IPS DF 4.7 (cell line): ENCODE data around the gene CIBAR2.
A peak's percentile ranks its signal among the peaks of the same experiment; 100 is the strongest.

Source experiments
- DNase-seq: peaks from one replicate; pipeline ENCODE4 v3.0.0-alpha.2; 2013; ENCODE audit warnings: low spot score; ENCODE audit errors: extremely low read depth

Gene CIBAR2

DNA sequence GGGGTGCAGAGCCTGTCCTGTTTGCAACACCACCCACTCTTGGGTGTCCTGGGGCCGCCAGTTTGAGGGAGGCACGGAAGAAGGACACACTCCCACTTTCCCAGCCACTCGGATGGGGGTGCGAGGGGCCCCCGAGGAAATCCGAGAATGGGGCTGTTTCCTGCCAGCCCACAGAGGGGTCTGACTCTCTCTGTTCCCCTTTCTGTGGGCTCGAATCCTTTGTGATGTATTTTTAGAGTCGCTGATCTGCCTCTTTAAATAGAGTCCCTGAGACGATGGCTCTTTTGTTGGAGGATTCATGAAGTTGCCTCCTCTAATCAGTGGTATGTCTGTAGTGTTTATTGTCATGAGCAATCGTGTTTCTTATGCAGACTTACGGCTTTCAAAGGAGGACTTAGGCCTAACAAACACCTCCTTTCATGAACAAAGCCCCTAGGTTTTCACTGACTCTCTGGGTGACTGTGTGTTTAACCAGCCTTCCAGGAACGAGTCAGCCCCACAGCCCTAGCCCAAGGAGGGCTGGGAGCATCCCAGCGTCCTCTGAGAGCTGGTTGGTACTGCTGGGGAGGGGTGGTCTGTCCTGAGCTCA, 29.1 kb downstream of the CIBAR2 start:
- peak; percentile 74 for DNase-seq

DNA sequence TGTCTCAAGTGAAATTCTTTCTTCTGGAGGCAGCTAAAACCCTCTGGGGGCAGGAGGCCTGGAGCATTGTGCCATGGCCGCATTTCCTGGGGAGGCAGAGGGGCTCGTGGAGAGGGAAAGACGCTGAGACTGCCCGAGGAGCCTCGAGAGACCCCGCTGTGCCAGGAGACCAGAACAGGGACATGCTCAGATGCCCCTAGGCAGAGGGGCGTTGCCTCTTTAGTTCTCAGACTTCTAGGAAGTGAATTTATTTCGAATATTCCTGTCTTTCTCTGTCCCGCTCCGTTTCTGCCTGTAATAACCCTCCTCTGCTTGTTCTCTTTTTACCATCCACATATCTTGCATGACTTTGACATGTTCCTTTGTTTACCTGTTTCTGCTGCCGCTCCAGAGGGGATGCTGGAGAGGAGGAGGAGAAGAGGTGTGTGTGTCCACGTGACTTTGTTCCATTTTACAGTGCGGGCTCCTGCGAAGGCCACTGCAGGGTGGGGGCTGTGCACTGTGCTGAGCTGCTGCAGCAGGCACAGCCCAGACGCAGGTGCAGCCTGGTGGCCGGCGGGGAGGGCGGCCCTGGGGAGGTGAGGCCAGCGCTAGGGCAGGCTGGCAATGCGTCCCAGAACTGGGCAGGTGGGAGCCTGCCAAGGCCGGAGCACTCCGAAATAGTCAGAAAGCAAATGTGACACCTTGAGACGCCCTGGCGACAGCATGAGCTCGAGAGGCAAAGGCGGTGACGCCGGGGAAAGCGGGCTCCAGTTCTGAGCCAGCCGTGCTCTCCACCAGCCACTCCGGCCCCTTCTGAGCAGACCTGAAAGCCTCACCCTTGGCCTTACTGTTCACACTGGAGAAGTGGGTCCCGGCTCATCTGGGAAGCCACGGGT, 29.9 kb downstream of the CIBAR2 start:
- DNase-seq = no peak

DNA sequence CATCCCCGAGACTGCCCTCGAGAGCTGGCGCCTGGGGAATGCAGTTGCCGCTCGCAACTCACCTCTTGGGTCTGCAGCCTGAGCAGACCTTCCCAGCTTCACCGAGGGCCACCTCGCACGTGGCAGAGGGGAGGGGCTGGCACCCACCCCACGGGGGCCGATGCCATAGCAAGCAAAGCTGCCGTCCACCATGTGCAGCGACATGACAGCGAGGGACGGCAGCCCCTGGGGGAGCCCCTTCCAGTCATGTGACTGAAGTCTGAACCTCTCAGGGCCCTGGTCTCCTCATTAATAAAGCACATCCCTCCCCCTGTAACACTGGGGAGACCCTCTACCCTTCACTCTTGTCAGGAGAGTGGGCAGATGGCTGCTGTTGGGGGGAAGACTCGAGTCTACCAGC, 30.5 kb downstream of the CIBAR2 start:
- no peak for DNase-seq

DNA sequence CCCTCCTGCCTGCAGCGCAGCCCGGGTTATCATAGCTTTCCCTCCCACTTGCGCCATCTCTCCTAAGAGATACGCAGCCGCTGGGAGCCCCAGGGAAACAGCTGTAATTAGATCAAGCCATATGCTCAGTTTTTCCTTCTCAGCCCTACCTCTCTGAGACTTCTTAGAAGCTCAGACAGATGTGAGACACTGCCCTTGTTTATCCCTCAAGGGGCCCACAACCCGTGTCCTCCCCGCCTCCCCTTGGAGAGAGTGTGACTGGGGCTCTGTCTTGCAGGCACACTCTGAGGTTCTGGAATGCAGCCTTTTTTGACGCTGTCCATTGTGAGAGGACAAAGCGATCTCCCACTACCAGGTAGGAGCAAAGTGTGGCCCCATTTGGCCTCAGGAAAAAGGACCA, 31.2 kb downstream of the CIBAR2 start:
- DNase-seq = no peak

DNA sequence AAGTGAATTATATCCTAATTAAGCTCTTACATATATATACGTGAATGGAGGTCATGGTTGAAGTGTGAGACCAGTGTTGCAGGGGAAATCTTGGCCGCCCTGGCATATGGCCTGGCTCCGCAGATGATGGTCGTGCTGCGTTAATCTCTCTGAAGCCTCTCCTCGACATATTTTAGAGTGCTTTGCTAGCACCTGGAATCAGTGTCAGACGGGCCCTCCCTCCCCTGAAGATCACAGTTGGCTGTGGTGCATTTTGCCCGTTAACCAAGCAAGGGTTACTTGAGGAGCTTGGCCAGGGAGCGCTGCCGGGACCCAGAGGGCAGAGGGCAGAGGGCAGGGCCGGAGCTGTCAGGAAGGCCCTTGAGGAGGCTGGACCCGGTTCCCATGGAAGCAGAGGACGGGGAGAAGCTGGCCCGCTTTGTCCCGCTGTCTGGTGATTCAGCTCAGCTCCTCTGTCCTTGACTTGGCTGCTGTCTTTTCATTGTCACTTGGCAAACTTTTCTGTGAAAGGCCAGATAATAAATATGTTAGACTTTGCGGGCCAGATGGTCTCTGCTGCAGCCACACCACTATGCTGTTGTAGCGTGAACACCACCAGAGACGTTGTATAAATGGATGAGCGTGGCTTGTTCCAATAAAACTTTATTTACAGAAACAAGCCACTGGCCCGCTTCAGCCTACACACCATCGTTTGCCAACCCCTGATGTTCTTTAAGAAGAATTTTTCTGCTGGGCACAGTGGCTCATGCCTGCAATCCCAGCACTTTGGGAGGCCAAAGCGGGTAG, 32.3 kb downstream of the CIBAR2 start:
- no peak for DNase-seq

DNA sequence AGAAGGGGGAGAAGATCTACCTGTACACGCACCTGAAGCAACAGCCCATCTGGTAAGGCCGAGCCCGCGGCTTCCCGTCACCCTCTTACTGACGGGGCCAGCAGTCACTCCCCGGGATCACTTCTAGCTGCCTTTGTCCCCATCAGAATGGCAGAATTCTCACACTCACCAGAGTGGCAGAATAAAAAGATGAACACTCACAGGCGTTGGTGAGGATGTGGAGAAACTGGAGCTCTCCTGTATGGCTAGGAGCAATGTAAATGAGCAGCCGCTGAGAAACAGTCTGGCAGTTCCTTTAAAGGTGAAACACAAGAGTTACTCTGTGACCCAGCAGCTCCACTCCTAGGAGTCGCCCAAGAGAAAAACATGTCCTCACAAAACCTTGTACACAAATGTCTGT, 33.3 kb downstream of the CIBAR2 start:
- no peak for DNase-seq

DNA sequence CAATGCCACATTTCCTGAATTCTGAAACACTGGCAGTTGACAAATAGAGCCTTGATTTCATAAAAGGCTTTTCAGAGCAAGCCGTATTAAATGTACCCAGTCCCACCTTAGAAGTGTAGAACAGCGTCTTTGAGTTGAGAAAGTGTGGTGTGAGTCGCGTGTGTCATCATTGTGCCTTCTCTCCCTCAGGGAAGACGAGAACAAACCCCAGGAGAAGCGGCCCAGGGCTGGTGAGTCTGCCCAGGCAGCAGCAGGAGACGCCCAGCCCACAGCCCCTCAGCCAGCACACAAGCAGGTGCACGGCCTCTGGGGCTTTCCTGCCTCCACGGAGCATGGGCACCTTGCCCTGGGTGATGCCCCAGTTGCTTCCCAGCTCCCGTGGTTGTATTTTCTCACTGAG, 34.0 kb downstream of the CIBAR2 start:
- DNase-seq = no peak

DNA sequence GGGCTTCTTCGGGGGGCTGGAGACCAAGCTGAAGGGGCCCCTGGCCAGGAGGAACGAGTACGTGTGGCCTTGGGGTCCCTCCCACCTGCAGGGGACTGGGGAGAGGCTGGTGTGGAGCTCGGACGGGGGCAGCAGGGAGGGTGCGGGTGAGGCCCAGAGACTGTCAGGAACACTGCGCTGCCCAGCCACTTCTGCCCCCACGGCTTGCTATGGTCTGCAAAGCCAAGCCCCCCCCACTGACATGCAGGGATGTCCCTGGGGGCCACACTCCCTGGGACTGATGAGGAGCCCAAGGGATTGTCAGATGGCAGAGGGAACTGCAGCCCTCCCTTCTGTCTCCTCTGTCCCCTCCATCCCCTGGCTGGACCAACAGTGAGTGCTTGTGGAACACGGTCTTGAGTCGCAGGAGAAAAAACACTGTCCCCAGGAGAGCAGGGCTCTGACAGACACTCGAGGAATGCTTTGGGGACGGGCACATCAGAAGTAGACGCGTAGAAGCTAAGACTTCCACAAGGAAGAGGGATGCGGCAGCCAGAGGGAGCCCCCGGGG, 34.6 kb downstream of the CIBAR2 start:
- DNase-seq = no peak

DNA sequence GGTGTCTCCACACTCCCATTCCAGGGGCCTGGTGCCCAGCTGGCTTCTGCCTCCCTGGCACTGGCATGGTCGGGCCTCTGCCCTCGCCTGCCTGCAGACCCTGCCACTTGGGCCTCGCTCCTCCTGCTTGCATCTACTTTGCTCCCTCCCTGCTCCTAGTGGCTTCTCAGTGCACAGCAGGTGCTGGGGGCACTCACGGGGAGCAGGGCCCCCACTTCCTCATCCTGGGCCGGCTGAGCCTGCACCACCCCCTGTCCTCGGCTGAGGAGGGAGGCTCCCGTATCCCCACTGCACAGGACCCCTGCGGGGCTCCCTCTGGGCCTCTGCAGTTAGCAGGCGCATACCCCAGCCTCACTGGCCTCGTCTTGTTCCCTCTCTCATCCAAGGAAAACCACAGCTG, 35.2 kb downstream of the CIBAR2 start:
- no peak for DNase-seq

DNA sequence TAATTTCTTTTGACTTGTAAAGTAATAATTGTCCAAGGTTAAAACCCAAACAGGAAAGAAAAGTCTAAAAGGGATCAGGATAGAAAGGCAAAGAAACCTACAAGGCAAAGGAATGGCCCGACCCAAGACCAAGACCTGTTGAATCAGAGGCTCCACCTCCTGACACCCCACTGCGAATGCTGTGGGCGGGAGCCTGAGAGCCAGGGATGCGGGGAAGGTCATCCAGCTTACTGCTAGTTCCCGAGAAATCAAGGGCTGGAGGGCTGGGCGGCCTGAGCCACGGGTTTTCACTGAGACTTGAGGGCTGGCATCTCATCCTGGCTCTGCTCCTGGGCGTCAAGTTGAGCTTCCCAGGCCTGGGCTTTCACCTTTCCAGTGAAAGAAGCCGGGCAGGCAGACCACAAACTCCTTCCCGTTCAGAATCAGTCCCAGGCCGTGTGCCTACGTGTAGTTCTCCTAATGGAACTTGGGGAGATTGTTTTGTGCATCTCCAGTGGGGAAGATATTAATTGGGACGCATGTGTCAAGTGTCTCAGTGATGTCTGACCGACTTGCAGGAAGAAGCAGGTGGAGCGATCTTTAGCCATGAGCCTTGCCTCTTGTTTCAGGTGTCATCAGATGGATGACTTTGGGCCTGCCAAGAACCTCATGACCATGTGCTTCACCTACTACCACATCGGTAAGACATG, 36.9 kb downstream of the CIBAR2 start:
- DNase-seq = no peak

DNA sequence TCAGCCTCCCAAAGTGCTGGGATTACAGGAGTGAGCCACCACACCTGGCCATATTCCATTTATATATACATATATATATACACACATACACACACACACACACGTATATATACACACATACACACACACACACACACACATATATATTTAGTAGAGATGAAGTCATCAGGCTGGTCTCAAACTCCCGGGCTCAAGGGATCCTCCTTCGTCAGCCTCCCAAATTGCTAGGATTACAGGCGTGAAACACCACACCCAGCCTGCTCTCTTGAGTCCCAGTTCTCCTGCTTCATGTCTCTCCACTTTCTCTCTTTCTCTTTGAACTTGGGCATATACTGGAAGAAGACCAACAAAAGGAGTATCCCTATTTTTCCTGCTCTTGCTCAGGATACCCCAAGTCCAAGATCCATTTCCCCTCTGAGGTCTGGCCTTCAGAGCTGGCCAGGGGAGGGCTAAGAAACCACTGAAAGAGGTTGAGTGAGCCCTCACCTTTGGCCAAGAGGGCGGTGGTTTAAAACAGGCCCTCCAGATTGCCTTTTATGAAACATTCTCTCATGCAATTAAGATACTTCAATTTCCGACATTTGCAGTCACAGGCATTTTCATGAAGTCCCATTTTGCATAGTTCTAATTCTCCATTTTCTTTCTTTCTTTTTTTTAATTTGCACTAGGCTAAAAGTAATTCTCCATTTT, 37.9 kb downstream of the CIBAR2 start:
- no peak for DNase-seq

DNA sequence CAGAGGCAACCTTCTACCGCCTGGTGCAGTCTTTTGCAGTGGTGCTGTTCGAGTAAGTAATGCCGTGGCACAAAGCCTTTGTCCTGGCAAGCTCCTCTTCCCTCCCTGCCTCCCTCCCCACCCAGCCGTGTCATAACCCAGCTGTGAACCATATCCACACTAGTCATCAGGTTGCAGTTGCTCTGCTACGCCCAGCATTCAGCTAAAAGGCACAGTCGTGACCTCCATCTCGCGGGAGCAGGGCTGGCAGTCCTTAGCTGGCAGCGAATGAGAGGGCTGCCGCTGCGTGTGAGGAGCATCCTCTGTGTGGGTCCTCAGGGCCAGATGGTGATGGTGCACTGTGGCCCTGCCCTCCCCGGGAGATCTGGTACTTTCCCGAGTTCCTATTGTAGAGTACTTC, 39.3 kb downstream of the CIBAR2 start:
- no peak for DNase-seq

DNA sequence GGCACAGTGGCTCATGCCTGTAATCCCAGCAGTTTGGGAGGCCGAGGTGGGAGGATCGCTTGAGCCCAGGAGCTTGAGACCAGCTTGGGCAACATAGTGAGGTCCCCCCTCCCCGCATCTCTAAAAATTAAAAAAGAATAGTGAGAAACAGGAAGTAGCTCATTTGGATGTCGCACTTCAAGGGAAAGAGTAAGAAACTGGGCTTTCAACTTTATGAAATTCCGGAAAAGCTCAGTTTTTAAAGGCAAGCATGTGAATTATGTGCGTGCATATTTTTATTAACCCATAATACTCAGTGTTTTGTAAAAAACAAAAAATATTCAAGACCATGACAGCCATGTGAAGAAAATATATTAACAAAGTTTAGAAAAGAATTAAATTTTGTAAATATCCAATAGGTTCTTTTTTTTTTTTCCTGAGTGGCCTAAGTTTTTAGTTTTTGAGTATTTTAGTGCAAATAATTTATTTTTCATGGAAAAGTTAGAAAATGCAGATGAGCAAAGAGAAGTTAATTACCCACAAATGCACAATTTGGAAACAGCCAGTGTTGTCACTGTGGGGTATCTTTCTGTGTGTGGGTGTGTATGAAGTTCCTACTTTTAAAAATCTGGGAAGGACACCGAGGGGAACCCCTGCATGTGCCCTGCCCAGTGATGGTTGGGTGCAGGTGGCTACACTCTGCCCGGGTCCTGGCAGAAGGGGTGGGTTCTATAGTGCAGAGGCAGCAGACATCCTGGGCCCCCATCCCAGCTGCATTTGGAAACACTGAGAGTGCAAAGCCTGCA, 40.0 kb downstream of the CIBAR2 start:
- DNase-seq = no peak

DNA sequence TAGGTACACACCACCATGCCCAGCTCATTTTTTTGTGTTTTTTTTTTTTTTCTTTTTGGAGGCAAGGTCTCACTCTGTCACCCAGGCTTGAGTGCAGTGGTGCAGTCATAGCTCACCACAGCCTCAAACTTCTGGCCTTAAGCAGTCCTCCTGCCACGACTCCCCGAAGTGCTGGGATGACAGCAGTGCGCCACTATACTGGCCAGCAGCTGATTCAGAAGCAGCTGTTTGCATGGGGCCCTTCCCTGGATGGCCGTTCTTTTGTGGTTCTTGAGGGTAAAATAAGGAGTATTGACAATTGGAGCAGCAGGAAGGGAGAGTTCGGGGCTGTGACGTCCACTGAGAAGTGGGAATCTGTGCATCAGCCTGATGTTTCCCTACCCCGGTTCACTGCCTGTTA, 43.1 kb downstream of the CIBAR2 start:
- DNase-seq = no peak

DNA sequence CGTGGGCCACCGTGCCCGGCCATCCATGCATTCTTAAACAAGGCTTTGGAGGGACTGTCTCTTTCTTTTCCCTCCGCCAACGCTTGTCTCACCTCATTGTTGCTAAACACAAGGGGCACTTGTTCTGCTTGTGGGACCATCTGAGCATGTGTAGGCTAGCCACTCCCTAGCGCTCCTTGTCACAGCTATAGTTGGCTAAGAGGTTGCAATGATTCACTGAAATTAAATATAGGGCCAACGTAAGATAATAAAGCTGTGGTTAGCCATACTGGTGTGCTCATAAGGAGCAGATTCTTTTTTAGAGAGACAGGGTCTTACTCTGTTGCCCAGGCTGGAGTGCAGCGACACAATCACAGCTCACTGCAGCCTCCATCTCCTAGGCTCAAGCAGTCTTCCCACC, 43.5 kb downstream of the CIBAR2 start:
- no peak for DNase-seq

DNA sequence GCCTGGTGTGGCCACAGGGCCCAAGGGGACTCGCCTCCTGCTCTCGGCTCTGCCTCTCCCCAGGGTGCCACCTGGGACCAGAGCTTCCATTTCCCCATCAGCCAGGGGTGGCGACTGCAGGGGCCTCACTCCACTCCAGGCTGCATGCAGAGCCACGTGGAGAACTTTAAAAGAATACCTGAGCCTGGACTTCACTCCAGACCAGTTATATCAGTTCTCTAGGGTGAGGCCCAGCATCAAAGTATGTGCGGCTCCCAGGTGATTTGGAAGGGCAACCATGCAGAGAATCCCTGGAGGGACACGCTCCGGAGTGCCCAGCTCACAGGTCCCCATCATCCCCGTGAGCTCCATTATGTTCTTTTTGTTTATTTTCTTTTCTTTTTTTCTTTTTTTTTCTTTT, 44.8 kb downstream of the CIBAR2 start:
- DNase-seq = no peak

DNA sequence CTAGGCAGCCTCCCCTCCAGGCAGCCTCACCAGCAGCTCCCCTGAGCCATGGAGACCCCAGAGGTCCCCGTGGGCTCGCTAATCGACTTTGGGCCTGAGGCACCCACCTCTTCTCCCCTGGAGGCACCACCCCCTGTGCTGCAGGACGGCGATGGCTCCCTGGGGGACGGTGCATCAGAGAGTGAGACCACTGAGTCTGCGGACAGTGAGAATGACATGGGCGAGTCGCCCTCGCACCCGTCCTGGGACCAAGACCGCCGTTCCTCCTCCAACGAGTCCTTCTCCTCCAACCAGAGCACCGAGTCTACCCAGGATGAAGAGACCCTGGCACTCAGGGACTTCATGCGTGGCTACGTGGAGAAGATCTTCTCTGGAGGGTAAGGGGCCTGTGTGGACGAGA, 45.2 kb downstream of the CIBAR2 start:
- no peak for DNase-seq

DNA sequence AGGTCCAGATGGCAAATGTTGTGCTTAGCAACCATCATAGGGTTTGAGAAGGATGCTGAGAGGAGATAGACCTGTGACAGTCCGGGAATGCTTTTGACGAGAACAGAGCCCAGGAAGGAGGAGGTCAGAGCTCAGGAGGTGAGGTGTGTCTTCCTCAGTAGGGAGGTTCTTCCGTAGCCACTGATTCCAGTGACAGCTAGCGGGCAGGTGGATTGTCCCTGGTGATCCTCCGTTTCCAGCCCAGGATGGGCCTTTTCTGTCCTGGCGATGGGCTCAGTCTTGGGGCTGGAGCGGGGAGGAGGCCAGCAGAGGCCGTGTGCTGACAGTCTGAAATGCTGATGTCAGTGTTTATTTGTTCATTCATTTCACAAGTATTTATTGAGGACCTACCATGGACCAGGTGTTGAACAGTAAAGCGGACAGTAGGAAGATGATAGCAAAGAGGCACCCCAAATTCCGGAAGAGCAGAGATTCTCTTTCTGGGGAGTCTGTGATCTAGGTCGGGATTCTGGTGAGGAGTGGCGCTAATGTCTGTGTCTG, 45.9 kb downstream of the CIBAR2 start:
- no peak for DNase-seq

DNA sequence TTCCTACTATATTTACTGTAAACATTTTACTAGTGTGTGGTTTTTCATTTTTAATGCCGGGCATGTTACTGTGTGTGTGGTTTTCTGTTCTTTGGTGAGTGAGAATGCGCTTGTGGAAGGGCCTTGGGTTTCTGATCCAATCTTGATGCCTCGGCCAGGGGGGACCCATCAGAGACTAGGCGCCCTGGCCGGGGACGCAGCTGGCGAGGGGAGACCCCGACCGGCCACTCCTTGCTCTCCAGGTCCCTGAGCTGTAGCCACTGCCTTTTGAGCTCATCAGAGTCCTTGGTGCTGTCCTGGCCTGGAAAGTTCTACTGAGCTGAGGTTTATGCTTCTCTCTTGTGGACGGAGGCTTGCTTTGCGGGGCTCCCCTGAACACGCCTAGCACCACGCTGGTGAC, 47.2 kb downstream of the CIBAR2 start:
- DNase-seq = no peak

DNA sequence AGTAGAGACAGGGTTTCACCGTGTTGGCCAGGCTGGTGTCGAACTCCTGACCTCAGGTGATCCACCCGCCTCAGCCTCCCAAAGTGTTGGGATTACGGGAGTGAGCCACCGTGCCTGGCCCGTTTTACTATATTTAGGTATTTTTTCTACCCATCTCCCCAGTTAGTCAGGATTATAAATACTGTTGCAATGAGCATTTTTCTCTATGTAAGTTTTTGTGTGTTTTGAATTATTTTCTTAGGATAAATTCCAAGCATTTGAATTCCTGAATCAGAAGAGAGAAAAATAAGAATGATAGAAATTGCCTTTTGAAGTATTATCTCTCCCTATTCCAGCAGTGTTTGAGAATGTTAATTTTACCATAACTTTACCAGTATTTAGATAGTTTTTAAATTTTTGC, 48.1 kb downstream of the CIBAR2 start:
- no peak for DNase-seq
